Upper lobe of left lung (tissue), 4 donors: ENCODE measurements around the gene ARF3.

ENCODE experiments used
- CTCF ChIP-seq, 6 experiments: fragments of 450-650 bp in 4 of 6; fragments of 200-600 bp in 2 of 6; sonication (generic) in 2 of 6; IDR thresholded peaks; one replicate each; pipeline ENCODE4 v1.5.1; 2016 to 2019; ENCODE audit warnings: antibody characterized with exemption in 6 of 6
- EP300 ChIP-seq, 4 donors: sonication (generic); formaldehyde crosslinking; IDR thresholded peaks; one replicate each; pipeline ENCODE4 v1.5.1; 2017; ENCODE audit warnings: antibody characterized with exemption in 4 of 4, control low read depth in 2 of 4
- POLR2A ChIP-seq, 4 donors: fragments of 450-650 bp; IDR thresholded peaks; one replicate each; pipeline ENCODE4 v1.5.1; 2016 to 2017; ENCODE audit warnings: antibody characterized with exemption in 4 of 4, mild to moderate bottlenecking in 2 of 4
- POLR2AphosphoS5 ChIP-seq, 2 donors: sonication (generic); formaldehyde crosslinking; IDR thresholded peaks; one replicate each; pipeline ENCODE4 v1.5.1; 2017; ENCODE audit warnings: antibody characterized with exemption in 2 of 2

GRCh38 chr12:48990552-48990951, 33.3 kb upstream of the ARF3 start:
- no peak for TF ChIP-seq POLR2AphosphoS5 (IDR thresholded peaks at IDR 0.05)
- no peak for TF ChIP-seq CTCF (IDR thresholded peaks at IDR 0.05)
- no peak for TF ChIP-seq EP300 (IDR thresholded peaks at IDR 0.05)
- TF ChIP-seq POLR2A (IDR thresholded peaks at IDR 0.05): no peak
